PFSK-1 (cell line): ENCODE results near the gene NPAT.

ENCODE experiments used
- FOXP2 ChIP-seq: optimal IDR thresholded peaks from 2 replicates; pipeline ENCODE3; 2011; ENCODE audit warnings: borderline replicate concordance, control low read depth, inconsistent platforms; ENCODE audit not compliant: insufficient read depth; ENCODE audit errors: extremely low read length, extremely low read depth
- POLR2AphosphoS5 ChIP-seq: IDR thresholded peaks from 2 replicates; pipeline ENCODE4 v1.6.1; 2012; ENCODE audit warnings: low read depth, mild to moderate bottlenecking, control low read depth, low read length, moderate library complexity
- REST ChIP-seq, 2 experiments: IDR thresholded peaks; 2 replicates each; pipeline versions ENCODE4 v1.6.1 to v1.8.0; 2011 to 2012; ENCODE audit warnings: low read depth in 2 of 2, low read length in 2 of 2, control low read depth in 1 of 2, inconsistent platforms in 1 of 2, mild to moderate bottlenecking in 1 of 2, moderate library complexity in 1 of 2; ENCODE audit not compliant: insufficient read depth in 1 of 2
- SIN3A ChIP-seq: IDR thresholded peaks from 2 replicates; pipeline ENCODE4 v1.6.1; 2012; ENCODE audit warnings: mild to moderate bottlenecking, low read length, moderate library complexity, borderline replicate concordance; ENCODE audit not compliant: insufficient read depth
- TAF1 ChIP-seq: IDR thresholded peaks from 2 replicates; pipeline ENCODE4 v1.6.1; 2012; ENCODE audit warnings: low read length, control low read depth, borderline replicate concordance; ENCODE audit not compliant: insufficient read depth

NPAT gene

GRCh38 chr11:108218455-108218854 is 4.0 kb downstream of the NPAT start:
- no peak for TF ChIP-seq FOXP2
- TF ChIP-seq SIN3A: no peak
- no peak for TF ChIP-seq TAF1
- TF ChIP-seq POLR2AphosphoS5: no peak
- no peak for TF ChIP-seq REST (IDR thresholded peaks at IDR 0.05; ENCODE audit: insufficient read depth in 1 of 2, low read depth in 2 of 2, low read length in 2 of 2)

GRCh38 chr11:108216988-108217387 is 5.5 kb downstream of the NPAT start:
- TF ChIP-seq SIN3A (no peak), REST (IDR thresholded peaks at IDR 0.05; ENCODE audit: insufficient read depth in 1 of 2, low read depth in 2 of 2, low read length in 2 of 2) (no peak), FOXP2 (no peak), POLR2AphosphoS5 (no peak), TAF1 (no peak)

GRCh38 chr11:108213784-108214183 is 8.7 kb downstream of the NPAT start:
- TF ChIP-seq FOXP2 (no peak), TAF1 (no peak), REST (IDR thresholded peaks at IDR 0.05; ENCODE audit: insufficient read depth in 1 of 2, low read depth in 2 of 2, low read length in 2 of 2) (no peak), POLR2AphosphoS5 (no peak), SIN3A (no peak)

- no peak for TF ChIP-seq SIN3A
These were observed 12.0 kb downstream of the NPAT start for GRCh38 chr11:108210441-108210840.

GRCh38 chr11:108207683-108208060 is 14.8 kb downstream of the NPAT start:
- TF ChIP-seq FOXP2 (no peak), POLR2AphosphoS5 (no peak), SIN3A (no peak), TAF1 (no peak), REST (IDR thresholded peaks at IDR 0.05; ENCODE audit: insufficient read depth in 1 of 2, low read depth in 2 of 2, low read length in 2 of 2) (no peak)
